Measurements from ENCODE around the gene CREB5.

The CREB5 gene

DNA sequence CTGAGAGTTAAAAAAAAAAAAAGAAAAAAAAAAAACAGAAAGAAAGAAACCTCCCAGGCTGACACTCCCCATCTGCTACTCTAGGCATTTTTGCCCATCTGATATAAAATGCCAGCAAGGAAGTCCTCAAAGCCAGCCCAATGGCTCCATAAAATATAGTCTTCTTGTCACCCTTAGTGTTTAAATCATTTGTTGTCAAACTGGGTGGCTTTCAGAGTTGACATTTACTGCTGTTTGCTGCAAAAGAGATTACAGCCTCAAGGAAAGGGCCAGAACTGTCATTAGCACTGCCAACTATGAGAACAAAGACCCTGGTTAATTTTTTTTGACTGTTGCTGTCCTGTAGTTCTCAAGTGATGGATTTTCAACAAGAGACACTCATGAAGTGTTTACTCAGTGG is 459.3 kb downstream of the CREB5 start:
- in situ Hi-C loops (cut with MboI; ENCODE audit: low sequenced_read_pairs) = no loop called here

DNA sequence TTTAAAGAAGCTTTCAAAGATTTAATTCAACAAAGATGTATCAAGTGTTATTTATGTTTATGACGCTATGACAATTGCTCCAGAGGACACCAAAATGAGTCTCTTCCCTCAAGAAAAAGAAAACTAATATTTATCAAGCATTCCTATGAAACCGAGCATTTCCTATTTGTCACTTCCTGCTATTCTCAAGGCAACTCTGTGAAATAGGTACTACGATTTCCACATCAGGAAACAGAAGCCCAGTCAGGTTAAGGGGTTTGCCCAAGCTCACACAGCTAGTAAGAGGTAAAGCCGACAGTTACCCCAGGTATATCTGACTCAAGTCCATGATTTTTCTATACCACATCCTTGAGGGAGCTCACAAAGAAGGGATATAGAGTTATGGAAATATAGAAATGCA is 459.9 kb downstream of the CREB5 start:
- in situ Hi-C loops (cut with MboI; ENCODE audit: low sequenced_read_pairs) = no loop called here

DNA sequence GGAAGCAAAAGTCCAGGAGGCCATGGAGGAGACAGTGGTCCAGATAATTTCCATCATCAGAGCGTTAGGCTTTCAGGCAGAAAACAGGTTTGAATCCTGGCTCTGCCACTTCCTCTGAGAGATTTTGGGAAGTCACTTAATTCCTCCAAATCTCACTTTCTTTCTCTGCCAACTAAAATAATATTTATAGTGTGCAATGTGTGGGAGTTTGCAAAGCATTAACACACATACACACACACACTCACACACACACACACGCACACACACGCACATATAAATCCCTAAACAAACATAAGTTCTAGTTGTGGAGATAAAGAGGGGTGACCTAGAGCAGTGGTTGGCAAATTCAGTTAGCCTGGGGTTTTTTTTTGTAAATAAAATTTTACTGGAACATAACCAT is 461.0 kb downstream of the CREB5 start:
- in situ Hi-C loops (cut with MboI; ENCODE audit: low sequenced_read_pairs) = no loop called here

DNA sequence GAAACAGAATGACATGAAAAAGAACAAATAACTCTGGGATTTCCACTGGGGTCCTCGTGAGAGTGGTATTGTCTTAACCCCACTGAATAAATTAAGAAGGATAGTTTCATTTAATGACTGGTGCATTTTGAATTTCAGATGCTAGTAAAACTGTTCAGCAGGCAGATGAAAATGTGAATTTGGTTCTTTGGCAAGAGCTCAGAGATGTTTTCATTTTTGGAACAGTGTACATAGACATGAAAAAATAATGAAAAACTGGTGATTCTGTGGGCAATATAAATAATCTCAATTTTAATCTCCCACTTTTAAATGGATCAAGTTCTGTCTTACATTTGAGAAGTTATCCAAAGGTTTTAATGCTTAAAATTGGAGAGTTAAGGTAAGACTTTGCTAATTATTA is 461.7 kb downstream of the CREB5 start:
- in situ Hi-C loops (cut with MboI; ENCODE audit: low sequenced_read_pairs) = no loop called here
